Bone marrow (tissue), 2 donors: ENCODE results near the gene DYSF.
"Not testable (repeated sequence)": the region's sequence is repeated elsewhere in the genome, so short reads cannot be mapped to it uniquely, and the experiment has no call there.

Source experiments
- DNase-seq, 2 donors: peaks; one replicate each; lab custom pipeline; 2025; lab: John Stamatoyannopoulos, UW

The DYSF gene

GRCh38 chr2:71658256-71658655 is 204.9 kb downstream of the DYSF start:
- DNase-seq: not testable (repeated sequence)

DNA sequence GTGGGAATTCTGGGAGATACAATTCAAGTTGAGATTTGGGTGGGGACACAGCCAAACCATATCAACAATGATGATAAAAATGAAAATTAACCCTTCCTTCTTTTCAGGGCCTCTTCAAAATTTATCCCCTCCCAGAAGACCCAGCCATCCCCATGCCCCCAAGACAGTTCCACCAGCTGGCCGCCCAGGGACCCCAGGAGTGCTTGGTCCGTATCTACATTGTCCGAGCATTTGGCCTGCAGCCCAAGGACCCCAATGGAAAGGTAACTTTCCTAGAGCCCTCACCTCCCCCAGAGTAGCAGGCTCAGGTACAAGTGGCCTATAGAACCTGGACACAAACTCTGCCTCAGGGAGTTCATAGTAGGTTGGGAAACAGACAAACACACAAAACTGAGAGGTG is 205.4 kb downstream of the DYSF start:
- DNase-seq: no peak

GRCh38 chr2:71659868-71660518 is 206.6 kb downstream of the DYSF start:
- no peak for DNase-seq

GRCh38 chr2:71661782-71662181 is 208.4 kb downstream of the DYSF start:
- no peak for DNase-seq

GRCh38 chr2:71662665-71663394 is 209.5 kb downstream of the DYSF start:
- no peak for DNase-seq

- DNase-seq: no peak
Measured at GRCh38 chr2:71664161-71664560, 210.8 kb downstream of the DYSF start.

DNA sequence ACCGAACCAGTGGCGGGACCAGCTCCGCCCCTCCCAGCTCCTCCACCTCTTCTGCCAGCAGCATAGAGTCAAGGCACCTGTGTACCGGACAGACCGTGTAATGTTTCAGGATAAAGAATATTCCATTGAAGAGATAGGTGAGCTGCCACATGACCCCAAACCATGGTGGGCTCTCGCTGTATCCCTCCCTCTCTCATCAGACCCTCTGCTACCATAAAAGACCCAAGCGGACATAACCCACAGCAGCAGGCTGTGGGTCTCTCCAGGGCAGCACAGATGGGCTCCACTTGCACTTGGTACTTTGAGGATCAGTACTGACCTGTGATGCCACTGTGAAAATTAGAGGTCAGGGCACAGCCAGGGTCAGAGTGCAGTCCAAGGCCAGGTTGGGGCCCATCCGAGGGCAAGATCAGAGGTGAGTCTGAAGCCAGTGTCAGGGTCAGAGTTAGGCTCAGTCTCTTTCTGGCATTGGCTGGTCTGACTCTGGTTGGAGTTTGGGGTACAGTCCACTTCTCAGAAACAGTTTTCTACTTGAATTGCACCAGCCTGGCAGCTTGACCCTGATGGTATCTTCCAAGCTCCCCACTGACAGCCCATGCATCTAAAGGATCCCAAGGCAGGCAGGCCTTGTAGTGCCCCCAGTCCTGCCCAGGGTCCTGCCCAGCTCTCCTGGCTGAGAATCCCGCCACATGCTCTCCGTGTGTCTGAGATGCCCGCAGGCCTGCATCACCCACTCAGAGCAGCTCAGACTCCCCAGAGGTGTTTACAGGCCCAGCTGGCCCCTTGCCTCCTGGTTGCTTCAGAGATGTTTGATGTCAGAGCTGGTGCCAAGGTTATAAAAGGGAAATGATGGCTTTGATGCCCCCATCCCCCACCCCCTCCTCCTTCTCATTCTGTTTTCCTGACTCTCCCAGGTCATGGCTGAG is 212.1 kb downstream of the DYSF start:
- no peak for DNase-seq

DNA sequence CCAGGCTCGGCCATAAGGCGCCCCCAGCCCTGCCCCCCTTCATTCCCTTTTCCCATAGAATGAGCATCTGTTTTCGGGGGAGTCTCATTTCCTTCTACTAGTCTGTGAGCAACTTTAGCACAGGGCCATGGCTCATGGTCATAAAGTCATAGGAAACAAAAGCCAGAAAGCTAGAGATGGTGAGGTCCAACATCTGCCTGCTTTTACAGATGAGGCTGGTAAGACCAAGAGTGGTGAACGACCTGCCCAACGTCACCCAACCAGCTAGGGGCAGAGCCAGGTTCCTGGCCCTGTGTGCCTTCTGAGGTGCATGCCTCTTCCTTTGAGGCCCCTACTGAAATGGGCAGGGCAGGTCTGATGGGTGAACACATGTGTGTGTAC is 212.7 kb downstream of the DYSF start:
- DNase-seq: no peak

DNA sequence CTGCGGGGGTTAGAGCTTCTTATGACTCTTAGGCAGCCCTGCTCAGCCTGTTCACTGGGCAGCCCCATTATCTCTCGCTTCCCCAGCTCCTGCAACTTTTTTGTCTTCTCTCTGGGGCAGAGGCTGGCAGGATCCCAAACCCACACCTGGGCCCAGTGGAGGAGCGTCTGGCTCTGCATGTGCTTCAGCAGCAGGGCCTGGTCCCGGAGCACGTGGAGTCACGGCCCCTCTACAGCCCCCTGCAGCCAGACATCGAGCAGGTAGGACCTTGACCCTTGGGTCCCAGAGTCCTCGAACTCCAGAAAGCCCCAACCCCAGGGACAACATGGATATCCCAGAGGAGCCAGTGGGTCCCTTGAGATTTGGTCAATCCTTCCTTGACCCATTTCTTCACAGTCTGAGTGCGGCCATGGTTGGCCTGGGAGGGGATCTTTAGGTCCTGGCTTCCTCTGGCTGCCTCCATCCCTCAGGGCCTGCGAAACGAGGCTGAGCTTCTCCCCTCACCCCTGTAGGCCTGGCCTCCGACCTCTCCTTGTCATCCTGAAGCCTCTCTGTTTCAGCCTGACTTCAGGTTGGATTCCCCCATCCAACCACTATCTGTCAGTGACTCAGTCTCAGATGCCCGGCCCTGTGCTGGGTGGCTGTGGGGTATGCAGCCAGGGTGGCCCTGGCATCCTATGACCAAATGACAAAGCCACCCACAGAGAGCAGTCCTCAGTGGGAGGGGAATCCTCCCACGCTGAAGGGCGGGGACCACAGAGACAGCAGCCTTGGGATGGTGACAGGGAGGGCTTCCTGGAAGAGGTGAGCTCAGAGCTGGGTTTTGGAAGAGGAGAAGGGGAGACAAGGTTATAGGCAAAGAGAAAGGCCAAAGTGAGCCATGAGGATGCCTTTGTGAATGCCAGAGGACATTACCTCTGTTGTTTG is 214.2 kb downstream of the DYSF start:
- no peak for DNase-seq

GRCh38 chr2:71668326-71669057 is 215.1 kb downstream of the DYSF start:
- DNase-seq: no peak

GRCh38 chr2:71669058-71669456 is 215.7 kb downstream of the DYSF start:
- DNase-seq: no peak

GRCh38 chr2:71669628-71670429 is 216.5 kb downstream of the DYSF start:
- DNase-seq: no peak

GRCh38 chr2:71670430-71670795 is 217.1 kb downstream of the DYSF start:
- DNase-seq: no peak

DNA sequence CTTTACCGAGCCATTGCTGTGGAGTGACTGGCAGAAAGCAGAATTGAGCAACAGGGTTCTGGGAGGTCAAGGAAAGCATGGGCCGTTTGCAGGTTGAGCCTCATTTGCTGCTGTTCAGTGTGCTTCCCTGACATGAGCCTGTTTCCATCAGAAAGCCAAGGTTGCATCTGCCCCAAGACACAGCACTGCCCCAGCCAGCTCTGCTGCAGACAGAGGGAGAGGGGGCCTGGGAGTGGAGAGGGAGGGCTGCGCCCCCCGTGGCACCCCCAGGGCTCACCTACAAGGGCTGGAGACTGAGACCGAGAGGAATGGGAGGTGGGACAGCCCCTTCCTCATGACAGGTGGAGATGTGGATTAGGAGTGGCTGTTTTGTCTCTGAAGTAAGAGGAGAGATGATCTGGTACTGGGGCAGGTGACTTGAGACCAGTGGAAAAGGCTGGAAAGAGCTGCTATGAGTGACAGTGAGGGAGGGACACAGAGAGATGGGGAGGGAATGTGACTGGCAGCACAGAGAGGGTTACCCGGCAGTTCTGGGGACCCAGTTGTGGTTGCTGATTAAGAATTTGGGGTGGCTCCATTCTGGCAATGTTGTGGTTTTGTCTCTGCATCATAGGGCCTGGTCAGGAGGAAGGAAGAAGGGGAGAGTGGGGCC is 218.0 kb downstream of the DYSF start:
- no peak for DNase-seq

DNA sequence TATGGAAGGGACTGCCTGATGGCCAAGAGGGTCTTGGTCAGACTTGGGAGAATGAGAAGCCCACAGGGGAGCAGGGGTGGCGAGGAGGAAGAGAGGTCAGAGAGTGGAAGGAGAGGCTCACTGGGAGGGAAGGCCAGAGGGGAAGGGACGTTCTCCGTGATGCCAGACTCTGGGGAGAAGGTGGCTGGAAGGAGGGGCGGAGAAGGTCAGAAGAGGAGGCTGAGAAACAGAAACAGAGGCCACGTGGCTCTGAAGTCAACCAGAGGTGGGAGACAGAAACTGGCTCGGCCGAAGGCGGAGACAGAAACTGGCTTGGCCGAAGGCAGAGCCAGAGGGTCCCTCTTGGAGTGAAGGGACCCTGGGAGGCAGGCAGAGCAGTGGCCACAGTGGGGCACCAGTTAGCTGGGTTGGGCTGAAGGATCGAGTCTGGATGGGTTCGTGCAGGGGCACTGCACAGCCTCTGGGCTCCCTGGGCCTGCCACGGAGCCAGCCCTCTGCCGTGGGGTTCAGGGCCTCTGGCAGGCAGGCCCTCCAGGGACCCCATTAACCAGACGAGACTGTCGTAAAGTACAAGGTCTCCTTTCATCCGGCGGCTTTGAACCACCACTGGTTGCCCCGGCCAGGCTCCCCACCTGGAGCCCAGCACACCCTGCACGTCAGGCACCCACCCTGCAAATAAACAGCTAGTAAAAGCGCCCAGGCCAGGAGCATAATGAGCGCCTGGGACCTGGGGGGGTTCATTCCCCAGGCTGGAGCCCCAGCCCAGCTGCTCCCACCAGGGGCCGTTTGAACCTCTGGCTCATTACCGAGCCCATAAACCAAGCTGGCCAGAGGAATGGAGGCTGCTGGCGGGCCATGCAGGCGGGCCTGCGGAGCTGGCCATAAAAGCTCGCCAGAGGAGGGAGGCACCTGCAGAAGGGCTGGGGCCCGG is 218.8 kb downstream of the DYSF start:
- DNase-seq: no peak

DNA sequence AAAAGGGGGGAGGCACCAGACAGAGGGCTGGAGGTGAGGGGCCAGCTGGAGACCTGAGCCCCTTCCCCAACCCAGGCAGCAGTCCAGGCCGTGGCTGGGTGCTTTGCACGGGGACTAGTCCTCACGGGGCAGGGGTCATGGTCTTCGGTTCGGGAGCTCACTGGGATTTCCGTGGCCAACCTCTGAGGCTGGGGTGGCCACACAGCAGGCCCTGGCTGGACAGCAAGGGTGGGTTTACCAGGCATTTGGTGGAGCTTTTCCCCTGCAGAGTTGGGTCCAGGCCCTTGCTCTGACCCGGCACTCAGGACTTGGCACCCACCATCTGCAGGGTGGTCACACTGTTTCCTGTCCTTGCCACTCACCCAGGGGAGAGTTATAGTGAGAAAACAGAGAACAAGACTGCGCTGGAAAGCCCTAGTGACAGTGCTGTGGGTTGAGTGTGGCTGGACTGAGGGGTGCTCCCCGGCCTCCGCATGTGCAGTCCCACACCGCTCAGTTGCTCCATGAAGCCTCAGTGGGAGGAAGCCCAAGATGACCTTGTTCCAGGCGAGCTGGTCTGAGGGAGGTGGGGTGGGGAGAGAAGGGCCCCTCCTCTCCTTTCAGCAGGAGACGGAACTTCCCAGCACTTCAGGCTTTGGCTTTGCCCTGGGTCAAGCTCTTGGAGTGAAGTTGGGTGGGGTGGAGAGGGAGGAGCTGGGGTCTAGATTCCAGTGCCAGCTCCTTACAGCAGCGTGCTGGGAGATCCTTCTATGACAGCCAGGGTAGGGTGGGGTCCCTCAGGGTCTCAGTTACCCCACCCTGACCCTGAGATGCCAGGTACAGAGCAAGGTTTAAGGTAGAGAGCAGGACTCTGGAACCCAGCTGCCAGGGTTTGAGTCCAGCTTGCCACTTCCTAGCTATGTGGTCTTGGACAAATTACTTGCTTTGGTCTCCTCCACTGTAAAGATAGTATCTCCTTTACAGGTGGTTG is 219.8 kb downstream of the DYSF start:
- no peak for DNase-seq

DNA sequence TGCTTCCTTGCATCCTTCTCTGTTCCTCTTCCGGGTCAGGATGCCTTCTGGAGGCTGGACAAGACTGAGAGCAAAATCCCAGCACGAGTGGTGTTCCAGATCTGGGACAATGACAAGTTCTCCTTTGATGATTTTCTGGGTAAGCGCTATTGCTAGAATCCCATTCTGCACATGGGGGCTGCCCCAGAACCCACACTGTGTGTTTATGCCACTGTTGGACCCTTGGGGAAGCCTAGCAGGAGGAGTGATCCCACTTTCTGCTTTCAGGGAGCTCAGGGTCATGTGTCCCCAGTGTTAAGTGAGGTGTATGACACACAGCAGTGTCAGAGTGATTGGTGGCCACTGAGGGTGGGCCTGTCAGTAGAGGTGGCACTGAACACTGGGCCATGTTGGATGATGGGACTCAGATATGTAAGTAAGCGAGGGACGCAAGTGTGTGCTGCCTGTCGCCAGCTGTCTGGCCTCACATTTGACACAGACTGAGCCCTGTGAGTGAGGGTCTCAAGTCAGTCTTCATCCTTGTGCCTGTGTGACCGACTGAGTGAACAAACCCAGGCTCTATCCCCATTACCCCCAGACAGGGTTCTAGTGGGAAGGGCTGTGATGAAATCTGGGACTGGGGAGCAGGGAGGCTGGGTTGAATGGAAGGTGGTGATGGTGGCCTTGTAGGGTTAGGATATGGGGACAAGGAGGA is 220.9 kb downstream of the DYSF start:
- no peak for DNase-seq
